Stimulated activated CD4-positive, alpha-beta T cell treated with anti-CD3 and anti-CD28 coated beads, Interleukin-12 subunit alpha, Interleukin-12 subunit beta, amount 100 ng/mL, for 24 hours (primary cell): Measurements from ENCODE around the gene CABYR.
"Not testable (repeated sequence)": the region's sequence is repeated elsewhere in the genome, so short reads cannot be mapped to it uniquely, and the experiment has no call there.

ENCODE experiments used
- DNase-seq, 2 experiments: peaks; one replicate each; pipeline ENCODE4 v3.0.0-alpha.2; 2020; ENCODE audit warnings: low read depth in 2 of 2

CABYR gene

GRCh38 chr18:24128700-24129099 lies 10.2 kb upstream of the CABYR start:
- no peak for DNase-seq

- no peak for DNase-seq
Observed at GRCh38 chr18:24130494-24130893, 8.4 kb upstream of the CABYR start.

- DNase-seq: no peak
Observed at GRCh38 chr18:24136967-24137373, 1.9 kb upstream of the CABYR start.

GRCh38 chr18:24138409-24138788 lies 463 bp upstream of the CABYR start:
- DNase-seq: no peak

- DNase-seq: no peak
Observed at GRCh38 chr18:24140697-24141096, 1.8 kb downstream of the CABYR start.

- DNase-seq: no peak
Observed at GRCh38 chr18:24142376-24142775, 3.5 kb downstream of the CABYR start.

- DNase-seq: not testable (repeated sequence)
Observed at GRCh38 chr18:24149591-24149990, 10.7 kb downstream of the CABYR start.

- no peak for DNase-seq
Observed at GRCh38 chr18:24153397-24153796, 14.5 kb downstream of the CABYR start.

- DNase-seq: no peak
Observed at GRCh38 chr18:24157855-24158254, 19.0 kb downstream of the CABYR start.

GRCh38 chr18:24160086-24160485 lies 21.2 kb downstream of the CABYR start:
- DNase-seq: no peak

GRCh38 chr18:24161304-24161703 lies 22.4 kb downstream of the CABYR start:
- DNase-seq: no peak

GRCh38 chr18:24168496-24168895 lies 29.6 kb downstream of the CABYR start:
- no peak for DNase-seq

GRCh38 chr18:24170360-24170759 lies 31.5 kb downstream of the CABYR start:
- DNase-seq: no peak

- DNase-seq: no peak
Observed at GRCh38 chr18:24173997-24174396, 35.1 kb downstream of the CABYR start.

- peak; percentile 5 to 45 for DNase-seq
Observed at GRCh38 chr18:24176727-24177416, 38.0 kb downstream of the CABYR start.

GRCh38 chr18:24177499-24178133 lies 38.8 kb downstream of the CABYR start:
- DNase-seq: no peak

- no peak for DNase-seq
Observed at GRCh38 chr18:24180048-24180447, 41.2 kb downstream of the CABYR start.

- DNase-seq: no peak
Observed at GRCh38 chr18:24181806-24182205, 42.9 kb downstream of the CABYR start.

- DNase-seq: no peak
Observed at GRCh38 chr18:24185805-24186204, 46.9 kb downstream of the CABYR start.

- DNase-seq: no peak
Observed at GRCh38 chr18:24187049-24187448, 48.2 kb downstream of the CABYR start.

GRCh38 chr18:24187689-24188088 lies 48.8 kb downstream of the CABYR start:
- no peak for DNase-seq

- DNase-seq: no peak
Observed at GRCh38 chr18:24188120-24188519, 49.3 kb downstream of the CABYR start.

- DNase-seq: no peak
Observed at GRCh38 chr18:24189007-24189528, 50.2 kb downstream of the CABYR start.
